Lower leg skin (tissue), 4 donors: ENCODE results near the gene PLA2G2D. TPM values are rescaled to one million over a fixed set of nuclear protein-coding genes. Genes with fewer than 3 reads are reported as not detected.

ENCODE experiments used
- DNase-seq, 2 donors: peaks; one replicate each; pipeline ENCODE4 v3.0.0-alpha.2; 2019; ENCODE audit warnings: low spot score in 2 of 2
- H3K4me3 ChIP-seq: fragments of 200-600 bp; sonication (generic); 2 replicates; pipeline ENCODE4 v1.5.1; 2017; ENCODE audit warnings: mild to moderate bottlenecking, low read depth; ENCODE audit not compliant: poor library complexity, severe bottlenecking
- CTCF ChIP-seq, 3 donors: fragments of 450-650 bp; IDR thresholded peaks; one replicate each; pipeline ENCODE4 v1.5.1; 2016; ENCODE audit warnings: antibody characterized with exemption in 3 of 3, mild to moderate bottlenecking in 3 of 3, moderate library complexity in 2 of 3
- POLR2A ChIP-seq, 2 donors: fragments of 450-650 bp; IDR thresholded peaks; one replicate each; pipeline ENCODE4 v1.6.1; 2016 to 2017; ENCODE audit warnings: antibody characterized with exemption in 2 of 2, mild to moderate bottlenecking in 1 of 2, moderate library complexity in 1 of 2
- whole genome bisulfite sequencing, 2 donors: methylation state at CpG; one replicate each; pipeline ENCODE4 v1.1.5; 2018; 5-methylcytosine and 5-hydroxymethylcytosine counted together
- intact Hi-C: fragments of 100-400 bp; cut with DNase I; formaldehyde crosslinking; loops from one replicate; pipeline ENCODE4 v1.15.0; 2023; ENCODE audit warnings: low total_unique reads
- total RNA-seq, 4 donors: library from RNA; depleted of rRNA; stranded (reverse); fragments of >200 nt; gene quantifications; one replicate each; pipeline ENCODE4 v1.1.0, GENCODE V29; 2016

The PLA2G2D gene
- total RNA-seq, 4 donors from 2014 or later, result not detected

- 83% methylated on average over 3 of the region's 3 CpGs for WGBS, 2 donors
- intact Hi-C loops, result no loop called here
- TF ChIP-seq CTCF (IDR thresholded peaks at IDR 0.05), result no peak
- no peak for DNase-seq
- no peak overlapping the region for H3K4me3 ChIP-seq
These were observed 29.2 kb downstream of the PLA2G2D start for GRCh38 chr1:20090119-20090518.

GRCh38 chr1:20089328-20090077 is 29.8 kb downstream of the PLA2G2D start:
- DNase-seq, result no peak
- no peak overlapping the region for H3K4me3 ChIP-seq
- no peak for TF ChIP-seq POLR2A (IDR thresholded peaks at IDR 0.05)
- TF ChIP-seq CTCF (IDR thresholded peaks at IDR 0.05), result no peak
- 86 to 87% methylated on average over 19 of the region's 19 CpGs for WGBS, 2 donors
- intact Hi-C loops, result no loop called here

- no peak for DNase-seq
- intact Hi-C loops, result no loop called here
- no peak overlapping the region for H3K4me3 ChIP-seq
- 74 to 83% methylated on average over 4 of the region's 4 CpGs for WGBS, 2 donors
- no peak for TF ChIP-seq POLR2A (IDR thresholded peaks at IDR 0.05)
- no peak for TF ChIP-seq CTCF (IDR thresholded peaks at IDR 0.05)
These were observed 31.7 kb downstream of the PLA2G2D start for GRCh38 chr1:20087668-20088067.

- 88 to 95% methylated on average over 1 of the region's 1 CpG for WGBS, 2 donors
- H3K4me3 ChIP-seq, result no peak overlapping the region
- no peak for TF ChIP-seq POLR2A (IDR thresholded peaks at IDR 0.05)
- no peak for TF ChIP-seq CTCF (IDR thresholded peaks at IDR 0.05)
- DNase-seq, result no peak
- intact Hi-C loops, result no loop called here
These were observed 32.5 kb downstream of the PLA2G2D start for GRCh38 chr1:20086800-20087199.

- no peak for DNase-seq
- TF ChIP-seq POLR2A (IDR thresholded peaks at IDR 0.05), result no peak
- no peak for TF ChIP-seq CTCF (IDR thresholded peaks at IDR 0.05)
- intact Hi-C loops, result no loop called here
- no peak overlapping the region for H3K4me3 ChIP-seq
- WGBS, 2 donors, result 91 to 92% methylated on average over 10 of the region's 10 CpGs
These were observed 36.0 kb downstream of the PLA2G2D start for GRCh38 chr1:20083178-20083944.
